A549 (cell line): ENCODE results near the gene PNPLA6.

Source experiments
- CTCF ChIP-seq: fragments of >200 bp; sonication (Bioruptor Twin); formaldehyde crosslinking; IDR thresholded peaks from 3 replicates; pipeline ENCODE4 v1.5.1; 2016
- ESRRA ChIP-seq: fragments of 150-350 bp; IDR thresholded peaks from 2 replicates; pipeline ENCODE4 v1.6.1; 2014; ENCODE audit warnings: mild to moderate bottlenecking, low read length, borderline replicate concordance
- POLR2A ChIP-seq: IDR thresholded peaks from 2 replicates; pipeline ENCODE4 v1.6.1; 2012; ENCODE audit warnings: mild to moderate bottlenecking, low read length
- SREBF2 ChIP-seq: fragments of 450-650 bp; IDR thresholded peaks from 2 replicates; pipeline ENCODE4 v1.6.1; 2014; ENCODE audit warnings: mild to moderate bottlenecking, moderate library complexity

GRCh38 chr19:7533925-7534480 is 1.5 kb upstream of the PNPLA6 start:
- TF ChIP-seq CTCF: no peak
- TF ChIP-seq POLR2A: peak; percentile 28
- TF ChIP-seq ESRRA: no peak
- TF ChIP-seq SREBF2: no peak
